Measurements from ENCODE around the gene SHROOM2. TPM values are rescaled to one million over a fixed set of nuclear protein-coding genes. Genes with fewer than 3 reads are reported as not detected.
"Not testable (repeated sequence)": the region's sequence is repeated elsewhere in the genome, so short reads cannot be mapped to it uniquely, and the experiment has no call there.

The SHROOM2 gene
- total RNA-seq, 1 experiment from 2014 or later = 0.64 TPM

- no peak for DNase-seq (ENCODE audit: low spot score)
- in situ Hi-C loops (cut with HindIII; ENCODE audit: low sequenced_read_pairs) = no loop called here
Measured at GRCh38 chrX:9781941-9782340, 4.3 kb upstream of the SHROOM2 start.

- in situ Hi-C loops (cut with HindIII; ENCODE audit: low sequenced_read_pairs) = no loop called here
- no peak for DNase-seq (ENCODE audit: low spot score)
Measured at GRCh38 chrX:9784332-9784731, 1.9 kb upstream of the SHROOM2 start.

GRCh38 chrX:9785254-9785943, 830 bp upstream of the SHROOM2 start:
- in situ Hi-C loops (cut with HindIII; ENCODE audit: low sequenced_read_pairs) = no loop called here
- no peak for DNase-seq (ENCODE audit: low spot score)

- in situ Hi-C loops (cut with HindIII; ENCODE audit: low sequenced_read_pairs) = no loop called here
Measured at GRCh38 chrX:9786798-9787635, 788 bp downstream of the SHROOM2 start.

GRCh38 chrX:9788911-9789310, 2.7 kb downstream of the SHROOM2 start:
- in situ Hi-C loops (cut with HindIII; ENCODE audit: low sequenced_read_pairs) = no loop called here
- no peak for DNase-seq (ENCODE audit: low spot score)

More at GRCh38 chrX:9786798-9787635, 788 bp downstream of the SHROOM2 start:
- no peak for DNase-seq (ENCODE audit: low spot score)

GRCh38 chrX:9789555-9789954, 3.3 kb downstream of the SHROOM2 start:
- no peak for DNase-seq (ENCODE audit: low spot score)
- in situ Hi-C loops (cut with HindIII; ENCODE audit: low sequenced_read_pairs) = no loop called here

- in situ Hi-C loops (cut with HindIII; ENCODE audit: low sequenced_read_pairs) = no loop called here
- DNase-seq (ENCODE audit: low spot score) = no peak
Measured at GRCh38 chrX:9790866-9791265, 4.6 kb downstream of the SHROOM2 start.

GRCh38 chrX:9794495-9794894, 8.3 kb downstream of the SHROOM2 start:
- no peak for DNase-seq (ENCODE audit: low spot score)
- in situ Hi-C loops (cut with HindIII; ENCODE audit: low sequenced_read_pairs) = no loop called here

- in situ Hi-C loops (cut with HindIII; ENCODE audit: low sequenced_read_pairs) = no loop called here
- no peak for DNase-seq (ENCODE audit: low spot score)
Measured at GRCh38 chrX:9797384-9798360, 11.4 kb downstream of the SHROOM2 start.

GRCh38 chrX:9802737-9803136, 16.5 kb downstream of the SHROOM2 start:
- in situ Hi-C loops (cut with HindIII; ENCODE audit: low sequenced_read_pairs) = no loop called here
- no peak for DNase-seq (ENCODE audit: low spot score)

GRCh38 chrX:9804444-9804843, 18.2 kb downstream of the SHROOM2 start:
- in situ Hi-C loops (cut with HindIII; ENCODE audit: low sequenced_read_pairs) = no loop called here
- DNase-seq (ENCODE audit: low spot score) = no peak

- DNase-seq (ENCODE audit: low spot score) = no peak
- in situ Hi-C loops (cut with HindIII; ENCODE audit: low sequenced_read_pairs) = no loop called here
Measured at GRCh38 chrX:9805956-9806355, 19.7 kb downstream of the SHROOM2 start.

GRCh38 chrX:9807355-9808182, 21.3 kb downstream of the SHROOM2 start:
- DNase-seq (ENCODE audit: low spot score) = no peak
- in situ Hi-C loops (cut with HindIII; ENCODE audit: low sequenced_read_pairs) = no loop called here

- in situ Hi-C loops (cut with HindIII; ENCODE audit: low sequenced_read_pairs); DNase-seq (ENCODE audit: low spot score): not testable (repeated sequence)
Measured at GRCh38 chrX:9809876-9810275, 23.6 kb downstream of the SHROOM2 start.

GRCh38 chrX:9811086-9811485, 24.9 kb downstream of the SHROOM2 start:
- DNase-seq (ENCODE audit: low spot score); in situ Hi-C loops (cut with HindIII; ENCODE audit: low sequenced_read_pairs): not testable (repeated sequence)

GRCh38 chrX:9816084-9816700, 30.0 kb downstream of the SHROOM2 start:
- in situ Hi-C loops (cut with HindIII; ENCODE audit: low sequenced_read_pairs) = no loop called here
- no peak for DNase-seq (ENCODE audit: low spot score)

- in situ Hi-C loops (cut with HindIII; ENCODE audit: low sequenced_read_pairs) = no loop called here
- no peak for DNase-seq (ENCODE audit: low spot score)
Measured at GRCh38 chrX:9821572-9821971, 35.3 kb downstream of the SHROOM2 start.

GRCh38 chrX:9824554-9824953, 38.3 kb downstream of the SHROOM2 start:
- in situ Hi-C loops (cut with HindIII; ENCODE audit: low sequenced_read_pairs) = no loop called here
- no peak for DNase-seq (ENCODE audit: low spot score)
